GM12873 (cell line): ENCODE measurements around the gene PRDM16.

Experiments
- TF ChIP-seq, protein P1 (sequence below): IDR thresholded peaks from 2 replicates; pipeline ENCODE4 v1.5.1; 2012; ENCODE audit warnings: low read depth, mild to moderate bottlenecking, moderate library complexity, low read length, control low read depth; ENCODE audit not compliant: insufficient read depth; ENCODE audit errors: missing control alignments

Gene PRDM16

DNA sequence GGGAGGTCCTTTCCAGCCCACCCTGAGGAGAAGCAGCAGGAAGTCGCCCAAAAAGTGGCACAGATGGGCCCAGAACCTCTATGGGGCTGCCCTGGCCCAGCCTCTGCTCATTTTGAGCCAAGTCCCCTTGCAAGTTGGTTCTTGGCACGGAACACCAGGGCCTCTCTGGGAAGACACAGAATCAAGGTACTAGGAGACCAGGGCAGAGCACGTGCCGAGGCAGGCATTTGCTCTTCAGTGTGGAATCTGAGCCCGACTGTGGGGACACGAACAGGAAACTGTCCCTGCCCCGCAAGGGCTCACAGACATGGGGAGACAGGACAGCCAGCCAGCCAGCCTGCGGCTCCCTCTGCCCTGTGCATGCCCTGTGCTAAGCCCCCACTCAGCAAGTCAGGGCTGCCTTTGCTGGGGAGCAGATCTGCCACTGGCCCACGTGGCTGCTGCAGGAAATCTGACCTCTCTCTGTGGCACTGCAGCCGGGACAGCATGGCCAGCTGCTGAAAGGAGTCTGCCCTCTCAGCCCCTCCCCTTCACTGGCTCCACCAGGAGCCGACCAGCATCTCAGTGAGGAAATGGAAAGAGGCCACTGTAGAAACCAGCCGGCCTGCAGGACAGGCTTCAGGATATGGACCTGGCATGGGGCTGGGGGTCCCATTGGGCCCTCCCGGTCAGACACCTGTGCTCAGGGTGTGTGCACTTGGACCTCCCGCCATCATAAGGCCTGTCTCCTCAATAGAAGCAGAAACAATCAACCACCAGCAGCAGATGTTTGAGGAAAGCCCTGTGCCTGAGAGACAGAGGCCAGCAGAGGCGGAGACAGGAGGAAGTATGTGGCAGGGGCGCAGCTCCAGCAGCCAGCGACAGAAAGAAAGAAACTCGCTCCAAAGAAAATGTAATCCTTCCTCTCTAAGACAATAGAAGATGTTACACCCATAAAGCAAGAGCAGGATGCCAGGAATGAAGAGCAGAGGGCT lies 389.2 kb downstream of the PRDM16 start:
- TF ChIP-seq, protein P1, sequence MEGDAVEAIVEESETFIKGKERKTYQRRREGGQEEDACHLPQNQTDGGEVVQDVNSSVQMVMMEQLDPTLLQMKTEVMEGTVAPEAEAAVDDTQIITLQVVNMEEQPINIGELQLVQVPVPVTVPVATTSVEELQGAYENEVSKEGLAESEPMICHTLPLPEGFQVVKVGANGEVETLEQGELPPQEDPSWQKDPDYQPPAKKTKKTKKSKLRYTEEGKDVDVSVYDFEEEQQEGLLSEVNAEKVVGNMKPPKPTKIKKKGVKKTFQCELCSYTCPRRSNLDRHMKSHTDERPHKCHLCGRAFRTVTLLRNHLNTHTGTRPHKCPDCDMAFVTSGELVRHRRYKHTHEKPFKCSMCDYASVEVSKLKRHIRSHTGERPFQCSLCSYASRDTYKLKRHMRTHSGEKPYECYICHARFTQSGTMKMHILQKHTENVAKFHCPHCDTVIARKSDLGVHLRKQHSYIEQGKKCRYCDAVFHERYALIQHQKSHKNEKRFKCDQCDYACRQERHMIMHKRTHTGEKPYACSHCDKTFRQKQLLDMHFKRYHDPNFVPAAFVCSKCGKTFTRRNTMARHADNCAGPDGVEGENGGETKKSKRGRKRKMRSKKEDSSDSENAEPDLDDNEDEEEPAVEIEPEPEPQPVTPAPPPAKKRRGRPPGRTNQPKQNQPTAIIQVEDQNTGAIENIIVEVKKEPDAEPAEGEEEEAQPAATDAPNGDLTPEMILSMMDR = no peak

DNA sequence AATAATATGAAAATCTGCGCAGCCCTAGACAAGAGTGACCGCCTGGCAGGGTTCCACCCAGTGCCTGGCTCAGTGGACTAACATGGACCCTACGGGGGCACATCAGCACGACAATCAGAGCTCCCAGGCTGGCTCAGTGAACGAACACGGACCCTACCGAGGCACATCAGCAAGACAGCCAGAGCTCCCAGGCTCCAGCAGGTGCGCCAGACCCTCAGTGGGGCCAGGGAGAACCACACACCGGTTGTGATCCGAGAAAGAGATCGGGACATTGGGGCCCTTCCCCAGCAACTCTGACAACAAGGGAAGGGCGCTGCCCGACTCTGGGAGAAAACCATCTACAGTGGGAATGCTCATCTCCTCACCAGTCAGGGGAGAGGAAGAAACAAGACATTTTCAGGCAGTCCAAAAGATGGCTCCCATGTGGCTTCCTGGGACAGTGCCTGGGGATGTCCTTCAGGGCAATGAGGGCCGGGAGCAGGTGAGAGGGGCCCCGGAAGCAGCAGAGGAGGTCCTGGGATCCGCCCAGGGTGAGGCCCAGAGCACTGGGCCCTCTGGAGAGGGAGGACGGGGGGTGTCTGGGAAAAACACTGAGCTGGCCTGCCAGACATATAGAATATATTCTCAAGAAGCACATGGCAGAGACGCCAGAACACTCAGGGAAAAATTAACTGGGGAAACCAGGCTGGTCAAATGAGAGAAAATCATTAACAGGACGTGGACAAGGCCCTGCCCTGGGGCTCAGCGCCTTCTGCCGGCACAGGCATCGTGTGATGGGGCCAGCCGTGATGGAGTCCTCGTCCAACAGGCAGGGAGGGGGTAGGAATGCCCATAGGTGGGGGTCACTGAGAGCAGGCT lies 390.3 kb downstream of the PRDM16 start:
- TF ChIP-seq, protein P1 = no peak

DNA sequence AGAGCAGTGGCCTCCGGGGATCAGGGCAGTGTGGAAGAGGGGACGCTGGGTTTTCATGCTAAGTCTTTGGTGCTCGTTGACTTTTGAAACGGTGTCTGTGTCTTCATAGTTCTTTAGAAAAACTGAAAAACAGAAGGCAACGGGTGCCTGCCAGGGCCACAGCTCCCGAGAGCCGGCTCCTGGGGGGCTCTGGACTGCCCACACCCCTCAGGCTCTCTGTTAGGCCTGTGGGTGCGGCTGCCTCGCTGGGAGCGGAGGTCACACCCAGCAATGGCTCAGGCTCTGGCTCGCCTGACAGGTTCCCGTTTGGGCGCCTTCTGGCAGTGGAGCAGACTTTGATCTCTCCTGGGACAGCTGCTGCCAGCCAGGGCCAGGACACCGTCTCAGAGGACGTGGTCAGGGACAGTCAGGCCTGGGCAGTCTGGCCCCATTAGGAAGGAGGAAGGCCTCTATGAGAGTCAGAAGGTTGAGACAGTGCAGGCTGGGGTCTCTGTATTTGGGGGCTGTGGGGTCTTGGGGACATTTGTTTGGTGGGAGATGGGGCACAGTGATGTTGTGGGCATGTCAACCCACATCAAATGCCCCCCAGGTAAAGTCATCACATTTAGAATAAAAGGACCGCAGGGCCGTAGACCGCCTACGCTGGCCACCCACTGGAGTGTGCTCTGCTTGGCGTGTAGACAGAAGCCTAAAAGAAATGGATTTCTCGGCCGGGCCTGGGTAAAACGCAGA lies 391.1 kb downstream of the PRDM16 start:
- TF ChIP-seq, protein P1 = no peak

DNA sequence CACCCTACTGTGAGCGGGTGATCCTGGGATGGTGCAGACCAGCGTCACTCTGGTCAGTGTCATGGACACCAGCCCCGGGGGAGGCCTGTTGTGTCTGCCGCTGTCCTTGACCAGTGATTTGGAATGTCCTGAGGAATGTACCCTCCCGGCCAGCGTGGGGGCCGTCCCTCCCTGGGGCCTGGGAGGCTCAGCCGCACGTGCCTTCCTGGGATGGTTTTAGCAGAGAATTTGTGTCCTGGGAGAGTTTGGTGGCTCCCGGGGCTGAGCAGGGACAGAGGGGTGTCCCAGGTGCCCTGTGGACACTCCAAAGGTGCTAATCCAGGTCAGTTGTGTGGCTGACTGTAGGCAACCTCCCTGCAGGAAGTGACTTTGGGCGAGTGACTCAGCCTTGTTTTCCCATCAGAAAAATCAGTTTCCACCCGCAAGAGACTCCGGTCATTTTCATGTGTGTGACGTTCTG lies 391.7 kb downstream of the PRDM16 start:
- TF ChIP-seq, protein P1 = no peak

DNA sequence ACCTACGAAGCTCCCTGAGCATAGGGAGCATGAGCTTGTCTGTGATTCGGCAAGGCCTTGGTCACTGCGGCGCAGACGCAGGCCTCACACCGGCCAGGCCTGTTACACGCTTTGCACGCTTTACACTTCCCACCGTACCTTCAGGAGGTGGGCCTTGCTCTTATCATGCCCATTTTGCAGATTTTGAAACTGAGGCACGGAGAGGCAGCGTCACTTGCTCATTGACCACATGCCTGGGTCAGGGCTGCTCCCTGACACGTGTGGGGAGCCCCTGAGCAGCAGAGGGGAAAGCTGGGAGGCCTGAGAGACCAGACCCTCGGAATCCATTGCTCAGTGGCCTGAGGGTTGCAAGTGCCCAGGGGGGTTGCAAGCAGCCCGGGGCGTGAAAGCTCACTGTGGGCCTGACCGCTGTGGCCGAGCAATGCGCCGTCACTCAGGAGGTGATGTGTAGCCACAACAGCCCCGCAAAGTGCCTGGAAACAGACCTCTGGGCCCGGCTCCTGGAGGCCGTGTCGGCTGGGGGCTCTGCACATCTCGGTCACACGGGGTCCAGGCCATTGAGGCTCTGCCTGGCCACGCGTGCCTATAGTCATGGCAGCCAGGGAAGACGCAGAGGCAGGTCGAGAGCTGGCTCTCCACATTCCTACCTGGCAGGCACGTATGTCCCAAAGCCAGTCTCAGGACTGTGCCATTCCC lies 392.4 kb downstream of the PRDM16 start:
- TF ChIP-seq, protein P1 = no peak

DNA sequence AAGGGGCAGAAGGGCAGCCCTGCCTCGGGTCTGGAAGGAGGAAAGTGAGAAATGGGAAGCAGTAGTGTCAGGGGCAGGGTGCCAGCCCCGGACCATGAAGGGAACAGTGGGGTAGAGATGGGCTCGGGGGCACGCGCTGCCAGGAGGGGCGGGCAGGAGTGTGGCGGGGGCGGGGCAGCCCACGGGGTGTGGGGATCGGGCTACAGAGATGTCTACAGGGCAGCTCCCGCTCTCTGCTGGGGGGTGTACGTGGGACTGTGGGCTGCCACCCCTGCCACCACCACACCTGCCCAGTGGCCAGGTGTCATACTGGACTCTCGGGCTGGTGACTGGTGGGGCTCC lies 392.9 kb downstream of the PRDM16 start:
- TF ChIP-seq, protein P1 = no peak
